ENCODE results near the gene RBM17.

DNA sequence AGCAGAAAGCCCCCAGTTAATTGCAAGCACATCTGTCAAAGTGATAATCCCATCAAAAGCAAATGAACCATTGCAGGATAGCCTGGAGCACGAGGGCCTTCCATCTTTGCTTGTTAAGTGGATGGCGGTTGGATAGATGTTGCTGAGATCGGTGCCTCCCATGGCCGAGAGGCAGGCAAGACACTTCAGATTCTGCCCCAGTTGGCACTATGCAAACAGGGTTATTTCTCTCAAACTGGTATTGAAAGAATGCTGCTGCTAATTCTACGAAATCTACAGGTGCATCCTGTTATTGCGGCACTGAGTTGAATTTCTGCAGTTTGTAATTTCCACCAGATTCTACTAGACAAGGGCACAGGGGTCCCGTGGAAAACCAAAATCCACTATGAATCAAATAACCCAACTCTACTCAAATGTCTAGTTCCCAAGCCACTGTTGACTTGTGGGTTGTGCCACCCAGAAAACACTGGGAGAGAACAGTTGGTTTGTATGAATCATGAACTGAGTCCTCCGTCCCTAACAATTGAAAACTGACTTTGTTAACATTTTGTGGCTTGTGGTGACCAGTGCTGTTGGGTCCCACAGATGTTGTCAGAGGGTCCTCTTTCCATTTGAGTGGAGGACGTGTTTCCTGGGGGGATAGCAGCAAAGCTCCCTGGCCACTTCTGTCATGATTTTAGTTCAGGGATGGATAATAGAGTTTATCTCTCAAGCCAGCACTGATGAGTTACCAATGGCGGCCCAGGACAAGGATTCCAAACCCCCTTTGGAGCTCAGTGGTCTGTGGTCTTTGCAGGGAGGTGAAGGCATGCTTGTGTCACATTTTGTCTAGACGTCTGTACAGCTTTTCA, 19.5 kb upstream of the RBM17 start:
- TF ChIP-seq EP300 (IDR thresholded peaks at IDR 0.05; ENCODE audit: borderline replicate concordance) = no peak
- TF ChIP-seq EGR1 (IDR thresholded peaks at IDR 0.05) = no peak
